Endometrial microvascular endothelial cells (primary cell): ENCODE measurements around the gene NUP35. TPM values are rescaled to one million over a fixed set of nuclear protein-coding genes. Genes with fewer than 3 reads are reported as not detected.

Source experiments
- in situ Hi-C: cut with HindIII; loops from 2 replicates; pipeline ENCODE4 v1.10.0; 2017; ENCODE audit warnings: low sequenced_read_pairs, low pct_unique_long_range_greater_than_20kb; ENCODE audit errors: inconsistent ontology term
- total RNA-seq: library from RNA; depleted of rRNA; stranded (reverse); fragments of >200 nt; gene quantifications from one replicate; pipeline ENCODE4 v1.2.3, GENCODE V29; 2015; ENCODE audit errors: inconsistent ontology term

Gene NUP35
- 29.5 TPM for total RNA-seq

GRCh38 chr2:183124222-183124956 is at the start of gene NUP35:
NUP35 (plus strand) TSS chr2:183124443; CDS start chr2:183124458, 15 bp downstream.
- in situ Hi-C loops = no loop called here

GRCh38 chr2:183078163-183078463 is 46.1 kb upstream of the NUP35 start:
- in situ Hi-C loops = no loop called here

GRCh38 chr2:183078464-183079138 is 45.6 kb upstream of the NUP35 start, which contains the start of gene DUSP19:
DUSP19 (plus strand) TSS chr2:183078747; CDS start chr2:183078934, 187 bp downstream.
- in situ Hi-C loops = no loop called here

- in situ Hi-C loops = no loop called here
These were observed 45.0 kb upstream of the NUP35 start for GRCh38 chr2:183079139-183079775.

GRCh38 chr2:183081911-183082310 is 42.3 kb upstream of the NUP35 start:
- in situ Hi-C loops = no loop called here

GRCh38 chr2:183088061-183088460 is 36.2 kb upstream of the NUP35 start:
- in situ Hi-C loops = no loop called here

- in situ Hi-C loops = no loop called here
These were observed 34.9 kb upstream of the NUP35 start for GRCh38 chr2:183089192-183089851.

- in situ Hi-C loops = no loop called here
These were observed 32.8 kb upstream of the NUP35 start for GRCh38 chr2:183091318-183091953.

GRCh38 chr2:183091954-183092345 is 32.3 kb upstream of the NUP35 start:
- in situ Hi-C loops = no loop called here

- in situ Hi-C loops = no loop called here
These were observed 30.2 kb upstream of the NUP35 start for GRCh38 chr2:183093857-183094657.

- in situ Hi-C loops = no loop called here
These were observed 18.7 kb upstream of the NUP35 start for GRCh38 chr2:183105402-183106134.

- in situ Hi-C loops = no loop called here
These were observed 11.7 kb upstream of the NUP35 start for GRCh38 chr2:183112577-183112976.

GRCh38 chr2:183113630-183114029 is 10.6 kb upstream of the NUP35 start:
- in situ Hi-C loops = no loop called here

- in situ Hi-C loops = no loop called here
These were observed 7.0 kb upstream of the NUP35 start for GRCh38 chr2:183117226-183117625.

- in situ Hi-C loops = no loop called here
These were observed 905 bp upstream of the NUP35 start for GRCh38 chr2:183123117-183123958.

GRCh38 chr2:183123959-183124221 is 353 bp upstream of the NUP35 start:
- in situ Hi-C loops = no loop called here

- in situ Hi-C loops = no loop called here
These were observed 663 bp downstream of the NUP35 start for GRCh38 chr2:183124957-183125255.
